Hepatocyte (in vitro differentiated cells): ENCODE data around the gene IFI6. TPM values are rescaled to one million over a fixed set of nuclear protein-coding genes. Genes with fewer than 3 reads are reported as not detected.

Experiments
- DNase-seq: peaks from one replicate; pipeline ENCODE4 v3.0.0-alpha.2; 2016; ENCODE audit warnings: low spot score
- H2AFZ ChIP-seq: fragments of 200-600 bp; sonication (generic); 2 replicates; pipeline ENCODE4 v1.6.0; 2016; ENCODE audit warnings: antibody characterized with exemption, mild to moderate bottlenecking
- H3K27ac ChIP-seq: fragments of 200-600 bp; sonication (generic); 2 replicates; pipeline ENCODE4 v1.5.1; 2016; ENCODE audit warnings: mild to moderate bottlenecking
- H3K27me3 ChIP-seq: fragments of 200-600 bp; sonication (generic); 2 replicates; pipeline ENCODE4 v1.6.1; 2016
- H3K36me3 ChIP-seq: fragments of 200-600 bp; sonication (generic); replicated peaks from 2 replicates; pipeline ENCODE4 v1.5.1; 2016; ENCODE audit warnings: low read depth; ENCODE audit not compliant: insufficient read depth
- H3K4me1 ChIP-seq: fragments of 200-600 bp; sonication (generic); 2 replicates; pipeline ENCODE4 v1.5.1; 2016; ENCODE audit warnings: mild to moderate bottlenecking, moderate library complexity; ENCODE audit not compliant: insufficient read depth
- H3K4me2 ChIP-seq: fragments of 200-600 bp; sonication (generic); 2 replicates; pipeline ENCODE4 v1.6.0; 2016
- H3K4me3 ChIP-seq: fragments of 200-600 bp; sonication (generic); 2 replicates; pipeline ENCODE4 v1.5.1; 2016; ENCODE audit warnings: mild to moderate bottlenecking
- H3K79me2 ChIP-seq: fragments of 200-600 bp; sonication (generic); 2 replicates; pipeline ENCODE4 v1.6.0; 2017; ENCODE audit warnings: mild to moderate bottlenecking
- H3K9me2 ChIP-seq: fragments of 200-600 bp; sonication (generic); replicated peaks from 2 replicates; pipeline ENCODE4 v1.6.0; 2017; ENCODE audit warnings: mild to moderate bottlenecking; ENCODE audit not compliant: insufficient read depth
- H3K9me3 ChIP-seq: fragments of 200-600 bp; sonication (generic); 2 replicates; pipeline ENCODE4 v1.5.1; 2016; ENCODE audit warnings: low read depth, mild to moderate bottlenecking
- H4K20me1 ChIP-seq: fragments of 200-600 bp; sonication (generic); 2 replicates; pipeline ENCODE4 v1.6.0; 2016; ENCODE audit warnings: mild to moderate bottlenecking; ENCODE audit not compliant: insufficient read depth, poor library complexity, severe bottlenecking
- EZH2 ChIP-seq: fragments of 200-600 bp; sonication (generic); IDR thresholded peaks from 2 replicates; pipeline ENCODE4 v1.6.1; 2016; ENCODE audit warnings: antibody characterized with exemption, mild to moderate bottlenecking, borderline replicate concordance
- EZH2phosphoT487 ChIP-seq: fragments of 200-600 bp; sonication (generic); IDR thresholded peaks from one replicate; pipeline ENCODE4 v1.6.1; 2018; ENCODE audit warnings: antibody characterized with exemption, mild to moderate bottlenecking, low read depth, moderate library complexity; ENCODE audit not compliant: unreplicated experiment, severe bottlenecking
- WGBS: methylation state at CpG from one replicate; pipeline ENCODE4 v1.1.6; 2016; ENCODE audit warnings: low lambda C conversion rate; ENCODE audit errors: missing lambda C conversion rate; 5-methylcytosine and 5-hydroxymethylcytosine counted together
- polyA plus RNA-seq: library from polyadenylated mRNA; unstranded; fragments of >200 nt; fragmentation: Nextera tagmentation; extraction: Ambion mirVana; gene quantifications from 2 replicates; pipeline ENCODE4 v1.2.1, GENCODE V29; 2016
- total RNA-seq: library from RNA; depleted of rRNA; stranded (reverse); fragments of >200 nt; gene quantifications from 2 replicates; pipeline ENCODE4 v1.2.3, GENCODE V29; 2014
- TF ChIP-seq, protein P1 (sequence below): fragments of 200-600 bp; sonication (generic); IDR thresholded peaks from 2 replicates; pipeline ENCODE4 v1.5.1; 2016; ENCODE audit warnings: antibody characterized with exemption, mild to moderate bottlenecking; ENCODE audit not compliant: poor library complexity

The IFI6 gene
- total and polyA plus RNA-seq, 2 experiments from 2014 or later, result 114 to 194 TPM

GRCh38 chr1:27648602-27649305 is 23.2 kb downstream of the IFI6 start:
- WGBS, result 92% methylated on average over 6 of the region's 6 CpGs
- Histone ChIP-seq H3K27ac (no peak overlapping the region), H3K4me1 (peaks cover 9% of the 10 kb centered on the region), H4K20me1 (no peaks in the 10 kb centered on the region), H3K9me2 (no peaks in the 10 kb centered on the region), H3K4me3 (no peak overlapping the region), H3K9me3 (no peaks in the 10 kb centered on the region), H3K36me3 (no peaks in the 10 kb centered on the region), H2AFZ (no peak overlapping the region), H3K79me2 (no peaks in the 10 kb centered on the region), H3K4me2 (no peak overlapping the region), H3K27me3 (no peaks in the 10 kb centered on the region)
- DNase-seq, result no peak
- TF ChIP-seq, protein P1, sequence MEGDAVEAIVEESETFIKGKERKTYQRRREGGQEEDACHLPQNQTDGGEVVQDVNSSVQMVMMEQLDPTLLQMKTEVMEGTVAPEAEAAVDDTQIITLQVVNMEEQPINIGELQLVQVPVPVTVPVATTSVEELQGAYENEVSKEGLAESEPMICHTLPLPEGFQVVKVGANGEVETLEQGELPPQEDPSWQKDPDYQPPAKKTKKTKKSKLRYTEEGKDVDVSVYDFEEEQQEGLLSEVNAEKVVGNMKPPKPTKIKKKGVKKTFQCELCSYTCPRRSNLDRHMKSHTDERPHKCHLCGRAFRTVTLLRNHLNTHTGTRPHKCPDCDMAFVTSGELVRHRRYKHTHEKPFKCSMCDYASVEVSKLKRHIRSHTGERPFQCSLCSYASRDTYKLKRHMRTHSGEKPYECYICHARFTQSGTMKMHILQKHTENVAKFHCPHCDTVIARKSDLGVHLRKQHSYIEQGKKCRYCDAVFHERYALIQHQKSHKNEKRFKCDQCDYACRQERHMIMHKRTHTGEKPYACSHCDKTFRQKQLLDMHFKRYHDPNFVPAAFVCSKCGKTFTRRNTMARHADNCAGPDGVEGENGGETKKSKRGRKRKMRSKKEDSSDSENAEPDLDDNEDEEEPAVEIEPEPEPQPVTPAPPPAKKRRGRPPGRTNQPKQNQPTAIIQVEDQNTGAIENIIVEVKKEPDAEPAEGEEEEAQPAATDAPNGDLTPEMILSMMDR, result no peak
- TF ChIP-seq EZH2phosphoT487, result no peak
- TF ChIP-seq EZH2, result no peak

DNA sequence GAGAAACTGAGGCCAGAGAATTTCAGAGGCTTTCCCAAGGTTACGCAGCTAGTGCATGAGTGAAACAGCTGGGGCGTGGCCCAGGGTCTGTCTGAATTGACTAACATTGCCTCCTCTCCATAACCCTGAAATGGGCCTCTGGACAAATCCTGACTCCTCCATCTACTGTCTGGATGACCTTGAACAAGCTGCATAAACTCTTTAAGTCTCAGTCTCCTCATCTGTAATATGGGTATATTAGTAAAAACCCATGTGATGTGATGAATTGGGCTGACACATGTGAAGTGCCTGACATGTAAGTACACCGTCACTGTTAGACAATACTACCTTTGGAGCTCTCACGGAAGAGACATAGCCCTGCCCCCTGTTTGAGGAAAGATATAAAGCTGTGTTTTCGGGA is 24.7 kb downstream of the IFI6 start:
- Histone ChIP-seq H3K27ac (no peak overlapping the region), H3K4me2 (no peak overlapping the region), H3K27me3 (no peaks in the 10 kb centered on the region), H4K20me1 (no peaks in the 10 kb centered on the region), H3K79me2 (no peaks in the 10 kb centered on the region), H3K4me1 (peaks cover 9% of the 10 kb centered on the region), H3K9me2 (no peaks in the 10 kb centered on the region), H3K4me3 (no peak overlapping the region), H2AFZ (no peak overlapping the region), H3K9me3 (no peaks in the 10 kb centered on the region), H3K36me3 (no peaks in the 10 kb centered on the region)
- TF ChIP-seq, protein P1, result no peak
- TF ChIP-seq EZH2 (no peak), EZH2phosphoT487 (no peak)
- DNase-seq, result no peak
- 95% methylated on average over 5 of the region's 5 CpGs for WGBS

DNA sequence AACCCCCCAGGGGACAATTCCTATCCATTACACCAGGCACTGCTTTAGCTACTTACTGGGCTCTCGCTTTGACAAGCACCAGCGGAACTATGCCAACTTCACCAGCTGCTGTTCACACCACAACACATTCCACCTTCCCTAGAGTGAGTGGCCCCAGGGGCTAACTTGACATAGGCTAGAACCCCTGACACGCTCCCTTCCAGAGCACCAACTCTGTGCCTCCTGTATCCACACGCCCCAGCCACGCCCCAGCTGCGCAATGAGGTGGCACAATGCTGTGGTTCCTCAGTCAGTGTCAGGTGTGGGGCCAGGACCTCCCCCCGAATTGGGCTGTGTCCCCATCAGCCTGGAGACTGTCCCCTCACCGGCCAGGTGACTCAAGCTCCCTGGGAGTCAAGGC is 25.3 kb downstream of the IFI6 start:
- Histone ChIP-seq H3K4me2 (no peak overlapping the region), H3K4me1 (peaks cover 9% of the 10 kb centered on the region), H3K27ac (no peak overlapping the region), H3K4me3 (no peak overlapping the region), H2AFZ (no peak overlapping the region), H4K20me1 (no peaks in the 10 kb centered on the region), H3K36me3 (no peaks in the 10 kb centered on the region), H3K27me3 (no peaks in the 10 kb centered on the region), H3K9me2 (no peaks in the 10 kb centered on the region), H3K79me2 (no peaks in the 10 kb centered on the region), H3K9me3 (no peaks in the 10 kb centered on the region)
- no peak for DNase-seq
- WGBS, result 90% methylated on average over 8 of the region's 8 CpGs
- TF ChIP-seq EZH2phosphoT487, result no peak
- TF ChIP-seq EZH2, result no peak
- TF ChIP-seq, protein P1, result no peak
